SK-MEL-5 (cell line): ENCODE data around the gene GALR1. TPM values are rescaled to one million over a fixed set of nuclear protein-coding genes. Genes with fewer than 3 reads are reported as not detected.

ENCODE experiments used
- DNase-seq: peaks from one replicate; pipeline ENCODE4 v3.0.0-alpha.2; 2016; ENCODE audit warnings: low read depth, low spot score
- in situ Hi-C: cut with HindIII; loops from 2 replicates; pipeline ENCODE4 v1.10.0; 2016; ENCODE audit warnings: low sequenced_read_pairs, high pct_unique_total_duplicates, low pct_unique_long_range_greater_than_20kb
- polyA plus RNA-seq, 2 experiments: library from polyadenylated mRNA; depleted of rRNA; stranded (reverse); fragments of >200 nt; gene quantifications; 2 replicates each; pipeline ENCODE4 v1.2.3, GENCODE V29; 2015
- total RNA-seq: library from RNA; depleted of rRNA; stranded (reverse); fragments of >200 nt; shearing (Covaris generic); gene quantifications from 2 replicates; pipeline ENCODE4 v1.2.3, GENCODE V29; 2014; rRNA removed

The GALR1 gene, protein sequence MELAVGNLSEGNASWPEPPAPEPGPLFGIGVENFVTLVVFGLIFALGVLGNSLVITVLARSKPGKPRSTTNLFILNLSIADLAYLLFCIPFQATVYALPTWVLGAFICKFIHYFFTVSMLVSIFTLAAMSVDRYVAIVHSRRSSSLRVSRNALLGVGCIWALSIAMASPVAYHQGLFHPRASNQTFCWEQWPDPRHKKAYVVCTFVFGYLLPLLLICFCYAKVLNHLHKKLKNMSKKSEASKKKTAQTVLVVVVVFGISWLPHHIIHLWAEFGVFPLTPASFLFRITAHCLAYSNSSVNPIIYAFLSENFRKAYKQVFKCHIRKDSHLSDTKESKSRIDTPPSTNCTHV
- not detected in 2 replicates for total RNA-seq
- polyA plus RNA-seq (2015; cell fraction: cytosol; rRNA removed): not detected in 2 replicates
- polyA plus RNA-seq (2015; cell fraction: nucleus; rRNA removed): not detected in 2 replicates

DNA sequence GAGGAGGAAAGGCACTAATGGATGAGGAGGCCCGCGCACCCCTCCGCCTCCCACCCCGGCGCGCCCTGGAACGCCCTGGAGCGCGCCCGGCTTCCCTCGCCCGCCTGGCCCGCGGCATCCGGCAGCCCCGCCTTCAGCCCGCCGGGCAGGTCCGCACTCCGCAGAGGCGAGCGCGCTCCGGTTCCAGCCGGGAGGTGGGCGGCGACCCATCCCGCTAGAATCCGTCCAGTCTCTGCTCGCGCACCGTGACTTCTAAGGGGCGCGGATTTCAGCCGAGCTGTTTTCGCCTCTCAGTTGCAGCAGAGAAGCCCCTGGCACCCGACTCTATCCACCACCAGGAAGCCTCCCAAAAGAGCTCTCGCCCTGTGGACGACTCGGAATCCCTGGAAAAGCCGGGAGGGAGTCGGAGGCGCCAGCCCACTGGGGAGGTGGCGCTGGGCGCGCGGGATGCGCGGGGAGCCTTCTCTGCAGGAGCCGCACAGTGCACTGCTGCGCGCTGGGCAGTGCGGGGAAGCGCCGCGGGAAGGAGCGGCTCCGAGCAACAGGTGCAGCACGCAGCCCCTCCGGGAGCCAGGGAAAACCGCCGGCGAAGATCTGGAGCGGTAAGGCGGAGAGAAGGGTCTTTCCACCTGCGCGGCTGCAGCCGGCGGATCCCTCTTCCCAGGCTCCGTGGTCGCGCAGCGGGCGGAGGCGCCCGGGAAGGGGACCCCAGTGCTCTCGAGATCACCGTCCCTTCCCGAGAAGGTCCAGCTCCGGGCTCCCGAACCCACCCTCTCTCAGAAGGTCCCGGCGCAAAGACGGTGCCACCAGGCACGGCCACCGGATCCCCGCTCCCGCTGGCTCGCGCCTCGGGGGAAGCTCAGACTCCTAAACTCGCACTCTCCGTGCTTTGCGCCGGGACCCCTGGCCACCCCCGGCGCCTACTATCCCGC is at the start of gene GALR1:
Gene GALR1 (plus strand): TSS at position 280 of the 932 bp plus-strand sequence. CDS start 701 bp downstream, outside the sequence.
- in situ Hi-C loops: no loop called here
- no peak for DNase-seq

DNA sequence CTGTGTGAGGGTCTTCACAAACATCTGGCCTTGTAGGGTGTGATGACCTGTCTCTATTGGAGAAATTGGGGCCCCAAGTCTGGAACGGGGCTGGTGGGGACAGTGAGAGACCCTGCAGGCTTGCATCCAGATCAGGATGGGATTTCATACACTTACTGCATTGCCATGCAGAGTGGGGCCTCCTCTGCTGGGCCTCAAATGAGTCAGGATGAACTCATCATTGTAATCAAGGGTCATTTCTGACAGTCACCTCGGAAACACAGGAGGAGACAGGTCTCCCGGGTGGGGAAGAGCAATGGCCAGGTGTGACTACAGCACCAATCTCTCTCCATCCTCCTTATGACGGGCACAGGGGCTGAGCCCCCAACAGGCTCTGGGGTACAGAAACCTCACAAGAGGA is 48.1 kb upstream of the GALR1 start:
- in situ Hi-C loops: no loop called here
- DNase-seq: no peak

GRCh38 chr18:77202329-77202728 is 47.3 kb upstream of the GALR1 start:
- in situ Hi-C loops: no loop called here
- no peak for DNase-seq

GRCh38 chr18:77203071-77203470 is 46.6 kb upstream of the GALR1 start:
- in situ Hi-C loops: no loop called here
- no peak for DNase-seq

- in situ Hi-C loops: no loop called here
- DNase-seq: no peak
Observed at GRCh38 chr18:77203851-77204250, 45.8 kb upstream of the GALR1 start.

GRCh38 chr18:77205769-77206168 is 43.9 kb upstream of the GALR1 start:
- in situ Hi-C loops: no loop called here
- no peak for DNase-seq

DNA sequence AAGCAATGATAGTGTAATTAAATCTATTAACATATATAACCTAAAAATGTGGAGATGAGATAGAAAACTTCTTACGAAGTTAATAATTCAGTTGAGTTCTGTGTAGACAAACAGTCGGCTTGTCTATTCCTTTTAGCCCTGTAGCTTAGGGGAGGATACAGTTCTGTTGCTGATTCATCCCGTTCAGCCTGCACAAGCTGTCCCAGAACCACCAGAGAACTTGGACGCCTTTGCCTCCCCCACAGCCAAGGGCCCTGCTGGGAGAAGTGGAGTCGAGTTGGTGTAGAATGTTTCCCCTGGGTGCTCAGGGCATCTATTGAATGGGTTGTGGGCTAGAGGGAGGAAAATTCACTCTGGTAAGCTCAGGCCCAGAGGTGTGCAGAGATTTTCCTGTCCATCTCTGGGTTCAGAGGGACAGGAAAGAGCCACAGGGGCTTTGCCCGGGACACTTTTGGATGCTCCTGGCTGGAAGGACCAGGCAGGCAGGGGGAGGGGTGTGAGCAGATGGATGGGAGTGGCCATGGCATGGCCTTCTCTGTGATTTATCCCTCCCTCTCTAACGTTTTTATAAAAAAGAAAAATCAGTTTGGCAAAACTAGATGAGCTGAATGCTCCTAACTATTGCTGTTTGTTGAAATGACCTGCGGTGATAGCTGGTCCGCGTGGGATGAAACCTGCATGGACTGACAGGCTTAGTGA is 42.8 kb upstream of the GALR1 start:
- in situ Hi-C loops: no loop called here
- DNase-seq: no peak

DNA sequence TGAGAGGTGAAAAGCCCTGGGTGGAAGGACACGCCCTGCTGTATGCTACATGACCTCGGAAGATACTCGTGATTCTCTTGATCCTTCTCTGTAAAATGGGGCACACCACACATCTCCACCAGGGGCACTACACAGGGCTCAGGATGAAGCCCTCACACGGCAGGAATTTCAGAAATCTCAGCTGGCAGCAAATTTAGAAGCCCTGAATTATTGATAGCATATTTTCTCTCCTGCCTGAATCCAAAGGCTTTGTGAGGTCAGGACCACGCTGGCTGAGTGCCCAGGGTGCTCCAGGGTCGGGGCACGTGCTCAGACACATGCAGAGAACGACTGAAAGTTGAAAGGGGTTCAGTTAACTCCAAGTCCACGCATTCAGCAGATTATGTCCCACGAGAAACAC is 42.1 kb upstream of the GALR1 start:
- in situ Hi-C loops: no loop called here
- DNase-seq: peak; percentile 85

GRCh38 chr18:77208964-77209363 is 40.7 kb upstream of the GALR1 start:
- in situ Hi-C loops: no loop called here
- peak; percentile 32 for DNase-seq

GRCh38 chr18:77209587-77209986 is 40.1 kb upstream of the GALR1 start:
- in situ Hi-C loops: no loop called here
- DNase-seq: no peak

- in situ Hi-C loops: no loop called here
- peak; percentile 15 for DNase-seq
Observed at GRCh38 chr18:77210249-77210648, 39.4 kb upstream of the GALR1 start.

GRCh38 chr18:77218642-77219041 is 31.0 kb upstream of the GALR1 start:
- DNase-seq: no peak
- in situ Hi-C loops: no loop called here

- DNase-seq: no peak
- in situ Hi-C loops: no loop called here
Observed at GRCh38 chr18:77220726-77221125, 28.9 kb upstream of the GALR1 start.

GRCh38 chr18:77222464-77222863 is 27.2 kb upstream of the GALR1 start:
- in situ Hi-C loops: no loop called here
- DNase-seq: no peak

DNA sequence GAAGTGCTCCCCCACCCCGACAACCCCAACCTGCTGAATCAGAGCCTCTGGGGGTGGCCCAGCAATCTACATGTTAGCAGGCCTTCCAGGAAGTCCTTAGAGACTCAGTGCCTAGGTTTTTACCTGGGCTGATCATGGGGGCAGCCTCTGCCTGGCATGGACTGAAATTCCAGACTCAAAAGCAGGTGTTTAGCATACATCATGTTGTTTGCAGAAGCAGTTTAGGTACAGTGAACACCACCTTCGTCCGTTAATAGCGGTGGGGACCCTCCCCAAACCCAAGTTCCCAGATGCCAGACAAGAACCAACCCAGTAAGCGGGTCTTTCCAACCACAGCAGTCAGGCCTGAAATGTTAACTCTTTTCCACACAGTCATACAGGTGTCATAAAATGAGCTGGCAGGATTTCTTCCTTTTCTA is 26.4 kb upstream of the GALR1 start:
- no peak for DNase-seq
- in situ Hi-C loops: no loop called here

DNA sequence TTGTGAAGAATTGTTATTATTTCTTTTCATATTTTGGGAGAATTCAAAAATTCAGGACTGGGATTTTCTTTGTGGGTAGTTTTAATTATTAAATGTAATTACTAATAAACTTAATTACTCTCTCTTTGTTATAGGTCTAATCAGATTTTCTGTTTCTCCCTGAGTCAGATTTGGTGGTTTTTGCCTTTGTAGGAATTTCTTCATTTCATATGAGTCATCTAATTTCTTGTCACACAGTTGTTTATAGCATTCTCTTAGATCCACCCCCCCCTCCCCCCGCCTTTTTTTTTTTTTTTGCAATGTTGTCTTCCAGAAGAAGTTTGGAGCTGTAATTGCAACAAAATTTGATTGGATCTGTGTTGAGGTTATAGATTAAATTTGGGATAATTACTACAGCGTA is 26.0 kb upstream of the GALR1 start:
- in situ Hi-C loops: no loop called here
- no peak for DNase-seq

- no peak for DNase-seq
- in situ Hi-C loops: no loop called here
Observed at GRCh38 chr18:77230645-77231044, 19.0 kb upstream of the GALR1 start.
